Muscle layer of colon (tissue), 2 donors: ENCODE data around the gene NCOA6.

ENCODE experiments used
- H3K27ac ChIP-seq: one replicate; pipeline ENCODE4 v1.7.0; 2013; ENCODE audit warnings: low read depth, mild to moderate bottlenecking, low read length, moderate library complexity
- H3K27me3 ChIP-seq, 2 donors: one replicate each; pipeline ENCODE4 v1.7.0; 2013; ENCODE audit warnings: low read length in 2 of 2, mild to moderate bottlenecking in 2 of 2; ENCODE audit not compliant: insufficient read depth in 2 of 2, control insufficient read depth in 1 of 2
- H3K36me3 ChIP-seq: one replicate; pipeline ENCODE4 v1.7.0; 2013; ENCODE audit warnings: mild to moderate bottlenecking, low read length; ENCODE audit not compliant: insufficient read depth
- H3K4me1 ChIP-seq: one replicate; pipeline ENCODE4 v1.7.0; 2013; ENCODE audit warnings: mild to moderate bottlenecking, low read length; ENCODE audit not compliant: insufficient read depth
- H3K4me3 ChIP-seq, 2 donors: one replicate each; pipeline ENCODE4 v1.7.0; 2013; ENCODE audit warnings: low read length in 2 of 2, low read depth in 1 of 2, mild to moderate bottlenecking in 1 of 2, moderate library complexity in 1 of 2
- H3K9ac ChIP-seq: one replicate; pipeline ENCODE4 v1.7.0; 2013; ENCODE audit warnings: low read length
- H3K9me3 ChIP-seq: one replicate; pipeline ENCODE4 v1.7.0; 2013; ENCODE audit warnings: mild to moderate bottlenecking, low read length
- donor health status: abdominal sarcoma.
- donor health status: Adenocarcinoma of cecum.

NCOA6 gene

DNA sequence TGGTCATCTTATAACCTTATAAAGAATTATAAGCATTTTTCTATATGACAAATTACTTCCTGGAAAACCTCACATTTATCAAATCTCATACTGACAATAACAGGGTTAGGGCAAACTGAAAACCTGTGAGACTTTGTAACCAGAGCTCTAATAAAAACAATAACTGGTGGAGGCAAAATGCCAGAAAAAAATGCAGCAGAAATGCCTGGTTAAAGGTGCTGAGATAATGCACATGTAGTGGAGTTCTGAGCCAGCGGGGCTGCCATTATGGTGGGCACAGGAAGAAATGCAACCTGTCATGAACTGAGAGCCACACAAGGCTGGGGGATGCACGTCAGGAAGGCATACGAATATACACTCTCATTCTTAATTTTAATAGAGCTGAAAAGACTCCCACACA, 53.0 kb downstream of the NCOA6 start:
- Histone ChIP-seq H3K27ac (no peak overlapping the region), H3K36me3 (peaks cover 52% of the 10 kb centered on the region), H3K9me3 (no peaks in the 10 kb centered on the region), H3K9ac (no peak overlapping the region), H3K27me3 (no peaks in the 10 kb centered on the region), H3K4me1 (no peaks in the 10 kb centered on the region), H3K4me3 (no peak overlapping the region)

DNA sequence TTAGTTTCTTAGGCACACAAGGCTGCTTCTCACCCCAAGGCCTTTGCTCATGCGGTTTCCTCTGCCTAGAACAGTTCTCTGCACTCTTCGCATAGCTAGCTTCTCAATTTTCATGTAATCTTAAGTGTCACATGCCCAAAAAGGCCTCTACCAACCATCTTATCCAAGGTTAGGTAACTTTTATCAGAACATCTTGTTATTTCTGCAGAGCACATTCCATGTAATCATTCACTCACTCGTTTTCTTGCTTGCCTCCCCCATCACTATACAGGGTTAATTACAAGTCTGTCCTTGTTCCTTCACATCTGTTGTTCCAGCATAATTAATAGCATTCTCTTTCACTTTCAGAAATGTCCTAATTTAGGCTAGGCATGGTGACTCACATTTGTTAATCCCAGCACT, 53.8 kb downstream of the NCOA6 start:
- Histone ChIP-seq H3K9me3 (no peaks in the 10 kb centered on the region), H3K27ac (no peak overlapping the region), H3K36me3 (peaks cover 59% of the 10 kb centered on the region), H3K9ac (no peak overlapping the region), H3K4me3 (no peak overlapping the region), H3K27me3 (no peaks in the 10 kb centered on the region), H3K4me1 (no peaks in the 10 kb centered on the region)

DNA sequence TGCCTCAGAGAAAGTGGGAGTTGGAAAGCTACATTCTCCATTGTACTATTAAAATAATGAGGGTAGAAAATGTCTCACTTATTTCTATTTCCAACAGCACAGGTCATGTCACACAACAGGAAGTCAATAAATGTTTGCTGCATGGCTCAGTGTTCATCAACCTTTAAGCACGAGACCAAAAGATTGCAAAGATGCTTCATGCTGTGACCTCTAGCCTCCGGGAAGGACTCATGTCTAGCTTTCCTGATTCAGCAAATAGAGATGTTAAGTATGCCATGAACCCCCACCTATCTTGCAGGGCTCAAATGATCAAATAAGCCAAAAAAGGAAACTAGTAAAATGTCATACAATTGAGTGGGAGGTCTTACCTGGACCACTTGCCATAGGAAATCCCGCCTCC, 57.4 kb downstream of the NCOA6 start:
- Histone ChIP-seq H3K27ac (no peak overlapping the region), H3K4me3 (no peak overlapping the region), H3K36me3 (peaks cover 65% of the 10 kb centered on the region), H3K9ac (no peak overlapping the region), H3K27me3 (no peaks in the 10 kb centered on the region), H3K4me1 (no peaks in the 10 kb centered on the region), H3K9me3 (no peaks in the 10 kb centered on the region)

DNA sequence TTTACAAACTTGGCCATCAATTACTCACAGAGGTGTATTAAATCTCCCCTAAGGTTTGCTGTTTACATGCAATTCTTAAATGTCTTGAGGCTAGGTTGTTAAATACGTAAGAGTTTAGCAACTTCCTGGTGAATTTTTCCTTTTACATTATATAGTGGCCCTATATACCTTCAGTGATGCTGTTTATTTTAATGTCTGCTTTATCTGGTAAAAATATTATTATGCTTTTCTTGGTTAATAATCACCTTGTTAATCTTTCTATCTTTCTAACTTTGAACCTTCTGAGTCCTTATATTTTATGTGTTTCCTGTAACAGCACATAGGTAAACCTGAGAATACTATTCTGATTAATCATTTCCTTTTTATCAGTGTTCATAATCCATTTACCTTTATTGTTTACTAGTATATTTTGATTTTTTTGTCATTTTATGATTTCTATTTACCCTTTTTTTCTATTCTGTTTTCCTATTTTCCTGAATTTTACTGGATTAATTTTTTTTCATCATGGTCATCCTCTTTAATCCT, 63.4 kb downstream of the NCOA6 start:
- no peaks in the 10 kb centered on the region for H3K9me3 ChIP-seq
- H3K27me3 ChIP-seq, result no peaks in the 10 kb centered on the region
- no peaks in the 10 kb centered on the region for H3K4me1 ChIP-seq
- no peak overlapping the region for H3K4me3 ChIP-seq
- H3K9ac ChIP-seq, result no peak overlapping the region
- H3K36me3 ChIP-seq, result peaks cover 58% of the 10 kb centered on the region
- no peak overlapping the region for H3K27ac ChIP-seq

DNA sequence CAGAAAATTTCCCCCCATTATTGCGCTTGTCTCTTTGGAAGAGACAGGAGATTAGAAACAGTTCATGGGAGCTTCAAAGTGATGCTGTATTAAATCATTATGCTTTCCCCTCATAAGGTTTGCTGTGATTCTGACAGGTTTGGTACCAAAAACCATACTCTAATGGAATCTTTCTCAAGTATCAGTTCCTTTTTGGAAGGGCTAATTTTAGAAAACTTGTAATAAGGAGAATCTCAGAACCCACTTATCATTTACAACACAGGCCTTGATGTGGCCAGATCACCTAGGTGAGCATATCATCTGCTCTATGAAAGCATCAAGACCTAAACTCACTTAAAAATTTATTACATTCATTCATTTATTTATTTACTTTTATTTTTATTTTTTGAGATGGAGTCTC, 70.1 kb downstream of the NCOA6 start:
- no peaks in the 10 kb centered on the region for H3K9me3 ChIP-seq
- no peaks in the 10 kb centered on the region for H3K27me3 ChIP-seq
- no peak overlapping the region for H3K27ac ChIP-seq
- H3K4me3 ChIP-seq, result no peak overlapping the region
- no peaks in the 10 kb centered on the region for H3K4me1 ChIP-seq
- no peak overlapping the region for H3K9ac ChIP-seq
- peaks cover 43% of the 10 kb centered on the region for H3K36me3 ChIP-seq

DNA sequence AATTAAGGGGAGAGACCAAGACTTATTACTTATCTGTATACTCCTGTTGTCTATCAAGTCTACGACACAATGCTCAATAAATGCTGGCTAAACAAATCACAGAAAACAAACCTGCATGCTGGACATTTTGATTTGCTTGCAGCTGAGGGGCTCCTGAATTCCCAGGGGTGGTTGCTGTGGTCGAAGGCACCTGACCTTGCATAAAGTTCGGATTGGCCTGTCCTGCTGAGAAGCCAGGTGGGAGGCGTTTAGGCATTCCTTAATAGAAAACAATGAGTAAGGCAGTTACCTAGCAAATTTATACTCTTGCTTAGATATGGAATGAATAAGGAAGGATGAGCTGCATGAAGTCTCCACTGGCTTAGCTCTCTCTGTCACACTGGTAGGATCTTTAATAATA, 70.8 kb downstream of the NCOA6 start:
- Histone ChIP-seq H3K9ac (no peak overlapping the region), H3K27ac (no peak overlapping the region), H3K4me1 (no peaks in the 10 kb centered on the region), H3K27me3 (no peaks in the 10 kb centered on the region), H3K9me3 (no peaks in the 10 kb centered on the region), H3K36me3 (peaks cover 50% of the 10 kb centered on the region), H3K4me3 (no peak overlapping the region)

DNA sequence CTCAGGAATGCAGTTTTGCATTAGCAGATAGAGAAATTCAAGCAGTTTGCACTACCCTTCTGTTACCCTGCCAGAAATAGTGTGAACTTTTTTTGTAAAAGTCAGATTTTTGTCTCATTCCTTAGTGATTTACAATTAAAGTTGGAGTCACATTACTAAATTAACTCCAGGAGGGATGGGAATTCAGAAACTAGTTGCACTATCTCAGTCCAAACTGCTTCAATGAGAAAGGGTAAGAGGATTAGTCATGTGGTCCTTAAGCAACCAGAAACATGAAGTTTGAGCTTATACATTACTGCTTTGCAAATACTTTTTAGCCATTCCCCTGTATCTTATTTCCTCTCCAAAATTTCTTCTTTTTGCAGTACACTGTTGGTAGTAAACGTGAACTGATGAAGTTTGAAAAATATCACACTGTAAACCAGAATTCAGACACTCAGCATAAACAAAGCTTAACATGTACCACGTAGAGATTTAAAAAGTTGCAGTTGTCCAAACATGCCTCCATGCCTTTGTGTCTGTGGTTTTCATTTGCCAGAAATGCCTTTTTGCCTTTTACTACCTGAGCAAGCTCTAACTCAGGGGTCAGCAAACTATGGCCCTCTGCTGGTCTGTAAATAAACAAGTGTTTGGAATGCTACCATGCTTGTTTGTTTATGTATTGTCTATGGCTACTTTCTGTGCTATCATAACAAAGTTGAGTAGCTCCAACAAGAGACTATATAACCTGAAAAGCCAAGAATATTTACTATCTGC, 71.6 kb downstream of the NCOA6 start:
- H3K4me1 ChIP-seq, result no peaks in the 10 kb centered on the region
- H3K9ac ChIP-seq, result no peak overlapping the region
- H3K4me3 ChIP-seq, result no peak overlapping the region
- no peaks in the 10 kb centered on the region for H3K27me3 ChIP-seq
- no peaks in the 10 kb centered on the region for H3K9me3 ChIP-seq
- H3K27ac ChIP-seq, result no peak overlapping the region
- peaks cover 55% of the 10 kb centered on the region for H3K36me3 ChIP-seq

DNA sequence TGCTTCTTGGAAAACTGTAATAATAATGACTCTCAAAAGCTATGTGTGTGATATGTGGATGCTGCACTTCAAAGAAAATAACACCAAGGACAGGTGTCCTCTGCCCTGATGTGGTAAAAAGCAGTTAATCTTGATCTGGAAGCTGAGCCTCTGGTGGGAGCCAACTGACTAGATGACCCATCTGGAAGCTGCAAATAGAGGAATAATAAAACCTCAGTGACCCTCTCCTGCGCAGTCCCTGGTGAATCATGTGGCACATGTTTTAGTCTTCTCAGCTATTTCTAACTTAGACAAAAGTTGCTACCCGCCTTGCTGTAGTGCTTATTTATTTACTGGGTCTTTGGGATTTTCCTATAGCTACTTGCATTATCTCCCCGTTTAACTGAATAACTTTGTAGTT, 74.0 kb downstream of the NCOA6 start:
- no peaks in the 10 kb centered on the region for H3K9me3 ChIP-seq
- no peak overlapping the region for H3K9ac ChIP-seq
- H3K27ac ChIP-seq, result no peak overlapping the region
- no peak overlapping the region for H3K4me3 ChIP-seq
- H3K27me3 ChIP-seq, result no peaks in the 10 kb centered on the region
- H3K36me3 ChIP-seq, result peaks cover 41% of the 10 kb centered on the region
- no peaks in the 10 kb centered on the region for H3K4me1 ChIP-seq

DNA sequence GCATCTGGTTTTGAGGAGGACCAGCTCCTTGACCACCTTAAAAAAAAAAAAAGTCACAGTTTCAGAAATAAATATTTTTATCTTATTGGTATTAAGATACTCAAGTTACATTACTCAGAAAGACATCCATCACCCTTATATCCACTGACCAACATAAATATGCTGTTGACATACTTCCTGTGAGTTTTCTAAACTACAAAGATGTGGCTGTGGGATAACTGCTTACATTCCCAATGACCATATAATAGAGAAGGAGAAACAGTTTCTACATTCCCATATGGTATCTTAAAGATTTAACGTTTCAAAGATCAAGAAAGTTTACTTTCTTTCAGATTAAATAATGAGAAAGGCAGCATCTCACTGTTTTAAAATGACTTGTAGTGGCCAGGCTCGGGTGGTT, 75.0 kb downstream of the NCOA6 start:
- no peaks in the 10 kb centered on the region for H3K27me3 ChIP-seq
- H3K4me1 ChIP-seq, result no peaks in the 10 kb centered on the region
- H3K9me3 ChIP-seq, result no peaks in the 10 kb centered on the region
- no peak overlapping the region for H3K9ac ChIP-seq
- H3K4me3 ChIP-seq, result no peak overlapping the region
- peaks cover 49% of the 10 kb centered on the region for H3K36me3 ChIP-seq
- no peak overlapping the region for H3K27ac ChIP-seq

DNA sequence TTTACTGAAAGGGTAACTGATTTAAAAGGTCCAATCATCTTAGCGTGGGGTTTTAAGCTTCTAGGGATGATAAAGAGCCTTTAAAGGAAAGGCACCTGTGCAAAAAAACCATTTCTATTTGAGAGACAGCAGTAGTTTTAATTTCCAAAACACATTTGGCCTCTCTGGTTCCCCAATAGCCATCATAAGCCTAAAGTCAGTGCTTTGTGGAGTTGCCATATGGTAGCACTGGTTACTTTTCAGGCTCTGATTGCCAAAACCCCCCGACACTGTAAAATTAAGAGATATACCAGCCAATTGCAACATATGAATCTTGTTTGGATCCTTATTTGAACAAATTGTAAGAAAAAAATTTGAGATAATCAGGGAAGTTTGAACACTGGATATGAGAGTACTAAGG, 76.7 kb downstream of the NCOA6 start:
- Histone ChIP-seq H3K9me3 (no peaks in the 10 kb centered on the region), H3K36me3 (peaks cover 43% of the 10 kb centered on the region), H3K4me3 (no peak overlapping the region), H3K4me1 (no peaks in the 10 kb centered on the region), H3K27ac (no peak overlapping the region), H3K27me3 (no peaks in the 10 kb centered on the region), H3K9ac (no peak overlapping the region)

DNA sequence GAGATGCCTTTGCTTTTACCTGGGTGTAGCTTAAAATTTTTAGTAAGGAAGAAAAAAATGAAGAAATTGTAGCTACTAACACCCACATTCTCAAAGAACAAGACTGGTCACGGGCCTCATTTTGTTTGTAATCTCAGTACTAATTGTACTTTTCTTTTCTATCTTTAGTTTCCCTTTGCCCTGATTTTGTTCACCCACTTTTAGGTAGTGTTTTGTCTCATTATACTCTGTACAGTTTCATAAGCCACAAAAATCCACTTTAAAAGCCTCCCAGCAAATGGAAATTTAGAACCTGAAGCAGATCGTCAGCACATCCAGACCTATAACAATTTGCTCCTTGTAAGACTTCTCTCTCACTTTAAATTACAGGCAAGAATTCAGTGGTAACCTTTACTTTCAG, 78.0 kb downstream of the NCOA6 start:
- peaks cover 50% of the 10 kb centered on the region for H3K36me3 ChIP-seq
- no peaks in the 10 kb centered on the region for H3K27me3 ChIP-seq
- H3K4me1 ChIP-seq, result no peaks in the 10 kb centered on the region
- no peak overlapping the region for H3K9ac ChIP-seq
- H3K9me3 ChIP-seq, result no peaks in the 10 kb centered on the region
- no peak overlapping the region for H3K4me3 ChIP-seq
- H3K27ac ChIP-seq, result no peak overlapping the region

DNA sequence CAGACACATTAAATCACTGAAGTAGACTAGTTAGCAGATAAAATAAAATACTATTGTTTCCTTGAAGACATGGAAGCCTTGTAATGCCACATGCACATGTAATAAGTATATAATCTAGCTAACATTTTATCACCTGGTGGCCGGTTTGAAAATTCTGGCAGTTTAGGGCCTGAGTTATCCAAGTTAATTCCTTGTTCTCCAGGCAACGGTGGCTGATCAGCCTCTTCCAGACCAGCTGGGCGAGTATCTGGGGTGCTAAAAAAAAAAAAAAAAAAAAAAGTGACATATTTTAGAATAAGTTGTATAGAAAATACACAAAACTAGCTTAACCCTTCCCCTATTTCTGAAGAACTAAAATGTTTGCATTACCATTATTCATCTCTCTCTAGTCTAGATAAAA, 78.8 kb downstream of the NCOA6 start:
- Histone ChIP-seq H3K4me1 (no peaks in the 10 kb centered on the region), H3K27ac (no peak overlapping the region), H3K36me3 (peaks cover 58% of the 10 kb centered on the region), H3K4me3 (no peak overlapping the region), H3K27me3 (no peaks in the 10 kb centered on the region), H3K9ac (no peak overlapping the region), H3K9me3 (no peaks in the 10 kb centered on the region)
